ENCODE results near the gene BAIAP2. TPM values are rescaled to one million over a fixed set of nuclear protein-coding genes. Genes with fewer than 3 reads are reported as not detected.

The BAIAP2 gene
- total RNA-seq, 1 experiment from 2014 or later = 67.0 TPM

DNA sequence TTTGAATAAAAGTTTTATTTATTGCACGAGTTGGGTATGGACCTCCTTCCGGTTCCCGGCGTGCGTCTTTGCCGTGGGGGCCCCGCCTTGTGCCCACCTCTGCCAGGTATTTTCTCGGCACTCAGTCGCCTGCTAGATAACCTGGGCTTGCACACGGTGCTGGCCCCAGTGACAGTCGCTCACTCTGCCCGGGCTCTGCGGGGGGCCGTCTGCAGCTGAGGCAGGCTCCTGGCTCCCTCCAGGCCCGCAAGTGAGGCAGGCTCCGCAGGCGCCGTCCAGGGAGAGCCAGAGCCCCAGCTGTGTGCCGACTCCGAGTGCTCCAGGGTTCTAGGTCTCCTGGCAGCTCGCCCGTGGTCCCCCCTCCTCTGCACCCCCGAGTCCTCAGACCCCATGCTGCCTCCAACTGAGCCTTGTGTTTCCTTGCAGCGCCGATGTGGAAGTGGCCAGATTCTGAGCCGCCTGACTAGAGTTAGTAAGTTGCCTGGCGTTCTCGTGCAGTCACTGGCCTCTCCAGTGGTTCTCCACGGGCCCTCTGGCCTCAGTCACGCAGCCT, 75.6 kb downstream of the BAIAP2 start:
- no peaks in the 10 kb centered on the region for H3K27me3 Mint-ChIP-seq (ENCODE audit: insufficient read depth, unreplicated experiment)
- H3K4me3 Mint-ChIP-seq (ENCODE audit: unreplicated experiment) = no peak overlapping the region
- peaks cover 6% of the 10 kb centered on the region for H3K4me1 Mint-ChIP-seq (ENCODE audit: insufficient read depth, unreplicated experiment)
- H3K36me3 Mint-ChIP-seq (ENCODE audit: insufficient read depth, unreplicated experiment) = peaks cover 49% of the 10 kb centered on the region
- intact Hi-C loops (cut with micrococcal nuclease) = no loop called here
- no peaks in the 10 kb centered on the region for H3K9me3 Mint-ChIP-seq (ENCODE audit: unreplicated experiment)
- TF ChIP-seq, protein P1, sequence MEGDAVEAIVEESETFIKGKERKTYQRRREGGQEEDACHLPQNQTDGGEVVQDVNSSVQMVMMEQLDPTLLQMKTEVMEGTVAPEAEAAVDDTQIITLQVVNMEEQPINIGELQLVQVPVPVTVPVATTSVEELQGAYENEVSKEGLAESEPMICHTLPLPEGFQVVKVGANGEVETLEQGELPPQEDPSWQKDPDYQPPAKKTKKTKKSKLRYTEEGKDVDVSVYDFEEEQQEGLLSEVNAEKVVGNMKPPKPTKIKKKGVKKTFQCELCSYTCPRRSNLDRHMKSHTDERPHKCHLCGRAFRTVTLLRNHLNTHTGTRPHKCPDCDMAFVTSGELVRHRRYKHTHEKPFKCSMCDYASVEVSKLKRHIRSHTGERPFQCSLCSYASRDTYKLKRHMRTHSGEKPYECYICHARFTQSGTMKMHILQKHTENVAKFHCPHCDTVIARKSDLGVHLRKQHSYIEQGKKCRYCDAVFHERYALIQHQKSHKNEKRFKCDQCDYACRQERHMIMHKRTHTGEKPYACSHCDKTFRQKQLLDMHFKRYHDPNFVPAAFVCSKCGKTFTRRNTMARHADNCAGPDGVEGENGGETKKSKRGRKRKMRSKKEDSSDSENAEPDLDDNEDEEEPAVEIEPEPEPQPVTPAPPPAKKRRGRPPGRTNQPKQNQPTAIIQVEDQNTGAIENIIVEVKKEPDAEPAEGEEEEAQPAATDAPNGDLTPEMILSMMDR (IDR thresholded peaks at IDR 0.05; ENCODE audit: unreplicated experiment) = no peak
- DNase-seq (ENCODE audit: unreplicated experiment) = no peak
- no TSS peak for BruUV-seq (replicated peaks)
- ChIA-PET POLR2A (no interaction called here), CTCF (interaction anchor here (0.8 kb wide), 1 partner anchor 13 kb away, joined by 3 read pairs; no protein-coding TSS in a partner anchor)
- no peak overlapping the region for H3K27ac Mint-ChIP-seq (ENCODE audit: low read depth, unreplicated experiment)

DNA sequence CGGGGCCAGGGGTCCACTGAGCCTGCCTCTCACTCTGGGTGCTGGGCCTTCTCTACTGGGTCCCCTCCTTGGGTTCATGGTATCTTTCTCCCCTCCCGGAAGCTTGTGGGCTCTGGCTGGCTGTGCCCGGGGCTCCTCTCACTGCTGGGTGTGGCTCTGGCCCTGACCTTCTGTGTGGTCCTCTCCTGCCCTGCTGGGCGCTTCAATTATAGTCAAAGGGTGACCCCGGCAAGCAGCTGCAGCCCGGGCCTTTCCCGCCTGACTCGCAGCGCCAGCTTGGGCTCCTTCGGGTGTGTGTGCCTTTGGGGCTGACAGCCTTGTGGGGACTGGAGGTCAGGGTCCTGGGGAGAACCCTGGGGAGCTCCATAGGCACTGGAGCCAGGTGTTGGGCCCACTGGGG, 76.1 kb downstream of the BAIAP2 start:
- Mint-ChIP-seq H3K9me3 (ENCODE audit: unreplicated experiment) (no peaks in the 10 kb centered on the region), H3K36me3 (ENCODE audit: insufficient read depth, unreplicated experiment) (peaks cover 44% of the 10 kb centered on the region), H3K27me3 (ENCODE audit: insufficient read depth, unreplicated experiment) (no peaks in the 10 kb centered on the region), H3K27ac (ENCODE audit: low read depth, unreplicated experiment) (no peak overlapping the region), H3K4me1 (ENCODE audit: insufficient read depth, unreplicated experiment) (peaks cover 6% of the 10 kb centered on the region), H3K4me3 (ENCODE audit: unreplicated experiment) (no peak overlapping the region)
- intact Hi-C loops (cut with micrococcal nuclease) = no loop called here
- no peak for DNase-seq (ENCODE audit: unreplicated experiment)
- TF ChIP-seq, protein P1 (IDR thresholded peaks at IDR 0.05; ENCODE audit: unreplicated experiment) = no peak
- POLR2A ChIA-PET = no interaction called here
- BruUV-seq (replicated peaks) = no TSS peak
- CTCF ChIA-PET = interaction anchor here (0.8 kb wide), 1 partner anchor 13 kb away, joined by 3 read pairs; no protein-coding TSS in a partner anchor

DNA sequence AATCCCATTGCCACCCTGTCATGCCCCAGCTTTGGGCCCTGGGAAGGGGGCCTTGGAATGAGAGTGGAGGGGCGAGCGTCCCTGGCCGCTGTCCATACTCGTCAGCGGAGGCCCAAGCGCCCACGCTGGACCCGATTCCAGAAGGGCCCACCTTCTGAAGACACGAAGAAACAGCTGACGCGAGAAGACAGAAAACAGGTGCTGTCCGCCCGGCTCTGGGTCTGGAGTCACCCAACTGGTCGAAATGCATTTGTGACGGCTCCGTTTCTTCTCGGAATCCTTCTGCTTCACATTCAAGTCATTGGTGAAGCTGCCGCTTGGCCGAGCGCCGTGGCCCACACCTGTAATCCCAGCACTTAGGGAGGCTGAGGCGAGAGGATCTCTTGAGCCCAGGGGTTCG, 77.5 kb downstream of the BAIAP2 start:
- Mint-ChIP-seq H3K27ac (ENCODE audit: low read depth, unreplicated experiment) (no peak overlapping the region), H3K9me3 (ENCODE audit: unreplicated experiment) (no peaks in the 10 kb centered on the region), H3K27me3 (ENCODE audit: insufficient read depth, unreplicated experiment) (no peaks in the 10 kb centered on the region), H3K4me1 (ENCODE audit: insufficient read depth, unreplicated experiment) (peaks cover 6% of the 10 kb centered on the region), H3K36me3 (ENCODE audit: insufficient read depth, unreplicated experiment) (peaks cover 45% of the 10 kb centered on the region), H3K4me3 (ENCODE audit: unreplicated experiment) (no peak overlapping the region)
- ChIA-PET POLR2A (interaction anchor here (0.6 kb wide), 1 partner anchor 375 kb away, joined by 3 read pairs; no protein-coding TSS in a partner anchor), CTCF (interaction anchor here (1.3 kb wide), 1 partner anchor 10 kb away, joined by 5 read pairs; no protein-coding TSS in a partner anchor)
- BruUV-seq (replicated peaks) = no TSS peak
- TF ChIP-seq, protein P1 (IDR thresholded peaks at IDR 0.05; ENCODE audit: unreplicated experiment) = no peak
- DNase-seq (ENCODE audit: unreplicated experiment) = no peak
- intact Hi-C loops (cut with micrococcal nuclease) = no loop called here

DNA sequence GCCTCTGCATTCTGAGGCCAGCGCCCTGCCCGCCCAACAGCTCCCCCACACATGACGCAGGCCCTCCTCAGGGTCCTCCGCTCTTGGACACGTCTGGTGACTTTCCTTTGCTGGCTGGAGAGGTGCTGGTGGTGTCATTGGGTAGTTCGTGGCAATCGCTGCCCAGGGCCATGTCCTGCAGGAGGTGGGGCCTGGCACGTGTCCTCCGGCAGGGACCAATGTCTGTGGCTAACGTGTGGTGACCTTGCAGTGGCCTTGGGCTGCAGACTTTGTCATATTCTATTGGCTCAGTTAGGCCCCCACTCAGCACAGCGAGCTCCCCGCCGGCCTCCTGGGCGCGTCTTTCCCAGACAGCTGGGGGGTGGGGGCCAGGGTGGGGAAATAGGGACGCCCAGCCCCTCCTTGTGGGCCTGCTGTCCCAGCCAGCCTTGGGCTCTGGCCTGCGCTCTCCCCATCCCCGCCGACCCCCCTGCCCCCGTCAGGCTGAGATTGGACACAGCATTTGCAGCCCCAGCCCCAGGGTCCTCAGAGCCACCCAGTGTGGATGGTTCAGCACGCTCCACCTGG, 78.3 kb downstream of the BAIAP2 start:
- CTCF ChIA-PET = interaction anchor here (0.6 to 1.3 kb wide), 4 partner anchors 11 to 567 kb away, joined by 3 to 5 read pairs (median 3); no protein-coding TSS in a partner anchor

More for the DNA sequence above, 78.3 kb downstream of the BAIAP2 start:
- DNase-seq (ENCODE audit: unreplicated experiment) = no peak
- no peaks in the 10 kb centered on the region for H3K27me3 Mint-ChIP-seq (ENCODE audit: insufficient read depth, unreplicated experiment)
- H3K4me1 Mint-ChIP-seq (ENCODE audit: insufficient read depth, unreplicated experiment) = peaks cover 7% of the 10 kb centered on the region
- TF ChIP-seq, protein P1 (IDR thresholded peaks at IDR 0.05; ENCODE audit: unreplicated experiment) = no peak
- POLR2A ChIA-PET = no interaction called here
- H3K4me3 Mint-ChIP-seq (ENCODE audit: unreplicated experiment) = no peak overlapping the region
- intact Hi-C loops (cut with micrococcal nuclease) = no loop called here
- H3K36me3 Mint-ChIP-seq (ENCODE audit: insufficient read depth, unreplicated experiment) = peaks cover 47% of the 10 kb centered on the region
- BruUV-seq (replicated peaks) = no TSS peak
- no peak overlapping the region for H3K27ac Mint-ChIP-seq (ENCODE audit: low read depth, unreplicated experiment)
- no peaks in the 10 kb centered on the region for H3K9me3 Mint-ChIP-seq (ENCODE audit: unreplicated experiment)

Data from MCF 10A (cell line).